HFFc6 (cell line): ENCODE measurements around the gene TRMT44. TPM values are rescaled to one million over a fixed set of nuclear protein-coding genes. Genes with fewer than 3 reads are reported as not detected.

ENCODE experiments used
- DNase-seq: peaks from one replicate; pipeline ENCODE4 v3.0.0-alpha.2; 2018
- H3K27ac Mint-ChIP-seq: 2 replicates; pipeline ENCODE4 v1.8.0; 2020; ENCODE audit warnings: mild to moderate bottlenecking, mixed read lengths
- H3K27me3 Mint-ChIP-seq: 2 replicates; pipeline ENCODE4 v1.8.0; 2021; ENCODE audit warnings: mild to moderate bottlenecking, moderate library complexity, mixed read lengths; ENCODE audit not compliant: insufficient read depth
- H3K36me3 Mint-ChIP-seq: 2 replicates; pipeline ENCODE4 v1.8.0; 2021; ENCODE audit warnings: low read depth, mixed read lengths
- H3K4me1 Mint-ChIP-seq: 2 replicates; pipeline ENCODE4 v1.8.0; 2020; ENCODE audit warnings: low read depth, mixed read lengths
- H3K4me3 Mint-ChIP-seq: 2 replicates; pipeline ENCODE4 v1.8.0; 2020; ENCODE audit warnings: mild to moderate bottlenecking, moderate library complexity, mixed read lengths
- H3K9me3 Mint-ChIP-seq: 2 replicates; pipeline ENCODE4 v1.8.0; 2020; ENCODE audit warnings: mild to moderate bottlenecking, mixed read lengths
- CTCF ChIP-seq: fragments of 200-600 bp; sonication (generic); IDR thresholded peaks from 2 replicates; pipeline ENCODE4 v1.5.0; 2021; ENCODE audit warnings: antibody characterized with exemption, mild to moderate bottlenecking
- total RNA-seq, 6 experiments: library from RNA; stranded (reverse); fragmentation: NEBNext Ultra II Directional; extraction: Animal tissue kit (Norgen Biotek cat#: 25700); gene quantifications; 2 replicates in 1 of 6; 3 replicates in 5 of 6; pipeline ENCODE4 v1.2.3, GENCODE V29; 2021

Gene TRMT44
- total RNA-seq, 6 experiments from 2014 or later, result 8.8 to 10.7 (median 10.0) TPM

GRCh38 chr4:8516061-8516573 is 75.5 kb downstream of the TRMT44 start:
- H3K27ac Mint-ChIP-seq, result no peak overlapping the region
- TF ChIP-seq CTCF, result no peak
- no peak for DNase-seq
- peaks cover 22% of the 10 kb centered on the region for H3K9me3 Mint-ChIP-seq
- peaks cover 16% of the 10 kb centered on the region for H3K27me3 Mint-ChIP-seq
- H3K4me1 Mint-ChIP-seq, result peaks cover 31% of the 10 kb centered on the region
- no peaks in the 10 kb centered on the region for H3K36me3 Mint-ChIP-seq
- H3K4me3 Mint-ChIP-seq, result no peak overlapping the region

GRCh38 chr4:8516996-8517550 is 76.5 kb downstream of the TRMT44 start:
- H3K27me3 Mint-ChIP-seq, result peaks cover 10% of the 10 kb centered on the region
- H3K27ac Mint-ChIP-seq, result no peak overlapping the region
- TF ChIP-seq CTCF, result no peak
- no peak for DNase-seq
- no peak overlapping the region for H3K4me3 Mint-ChIP-seq
- peaks cover 31% of the 10 kb centered on the region for H3K4me1 Mint-ChIP-seq
- H3K9me3 Mint-ChIP-seq, result peaks cover 25% of the 10 kb centered on the region
- no peaks in the 10 kb centered on the region for H3K36me3 Mint-ChIP-seq

- no peak for TF ChIP-seq CTCF
- Mint-ChIP-seq H3K27ac (no peak overlapping the region), H3K9me3 (peaks cover 23% of the 10 kb centered on the region), H3K4me3 (no peak overlapping the region), H3K36me3 (no peaks in the 10 kb centered on the region), H3K27me3 (peaks cover 10% of the 10 kb centered on the region), H3K4me1 (peaks cover 31% of the 10 kb centered on the region)
- DNase-seq, result no peak
These were observed 77.4 kb downstream of the TRMT44 start for GRCh38 chr4:8517946-8518345.

DNA sequence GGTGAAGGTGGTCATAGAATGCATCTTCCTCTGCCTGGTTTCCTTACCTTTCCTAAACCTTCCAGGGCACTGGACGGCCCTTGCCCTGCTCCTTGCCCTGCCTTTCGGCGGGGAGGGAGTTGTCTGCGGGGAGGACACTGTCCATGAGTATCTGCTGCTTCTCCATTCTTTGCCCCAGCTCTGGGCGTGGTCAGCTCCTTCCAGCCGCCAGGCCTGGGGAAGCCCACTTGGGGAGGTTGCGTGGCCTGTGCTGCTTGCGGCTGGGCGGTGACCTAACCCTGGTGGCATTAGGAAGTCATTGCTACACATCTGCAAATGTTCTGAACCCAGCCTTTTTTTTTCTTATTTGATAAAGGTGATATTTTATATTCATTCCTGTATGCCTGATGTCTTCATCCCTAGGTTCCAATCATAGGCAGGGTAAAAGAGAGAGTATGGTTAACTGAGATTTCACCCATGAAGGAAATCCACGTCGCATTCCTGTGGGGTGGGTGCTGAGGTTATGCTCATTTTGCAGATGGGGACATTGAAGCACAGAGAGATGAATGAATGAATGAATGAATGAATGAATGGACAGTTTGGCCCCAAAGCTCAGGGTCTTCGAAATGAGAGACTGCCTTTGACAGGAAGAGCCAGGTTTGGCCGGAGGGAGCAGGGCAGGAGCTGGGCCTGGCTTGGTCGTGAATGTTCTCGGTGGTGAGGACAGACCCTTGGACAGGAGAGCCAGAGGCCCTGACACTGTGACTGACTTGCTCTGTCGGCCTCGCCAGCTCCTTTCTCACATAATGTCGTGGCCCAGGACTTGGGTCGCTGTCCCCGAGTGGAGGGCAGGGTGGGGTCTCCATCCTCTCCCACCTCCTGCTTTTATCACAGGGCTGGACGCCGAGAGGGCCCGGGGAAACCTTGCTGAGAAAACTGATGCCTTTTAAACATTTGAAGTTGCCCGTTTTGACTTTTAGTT is 81.9 kb downstream of the TRMT44 start:
- no peak overlapping the region for H3K27ac Mint-ChIP-seq
- peaks cover 16% of the 10 kb centered on the region for H3K27me3 Mint-ChIP-seq
- H3K4me3 Mint-ChIP-seq, result no peak overlapping the region
- H3K4me1 Mint-ChIP-seq, result peaks cover 13% of the 10 kb centered on the region
- no peak for DNase-seq
- no peaks in the 10 kb centered on the region for H3K36me3 Mint-ChIP-seq
- H3K9me3 Mint-ChIP-seq, result peaks cover 17% of the 10 kb centered on the region
- no peak; the same call in 1 of the 2 replicates for TF ChIP-seq CTCF

DNA sequence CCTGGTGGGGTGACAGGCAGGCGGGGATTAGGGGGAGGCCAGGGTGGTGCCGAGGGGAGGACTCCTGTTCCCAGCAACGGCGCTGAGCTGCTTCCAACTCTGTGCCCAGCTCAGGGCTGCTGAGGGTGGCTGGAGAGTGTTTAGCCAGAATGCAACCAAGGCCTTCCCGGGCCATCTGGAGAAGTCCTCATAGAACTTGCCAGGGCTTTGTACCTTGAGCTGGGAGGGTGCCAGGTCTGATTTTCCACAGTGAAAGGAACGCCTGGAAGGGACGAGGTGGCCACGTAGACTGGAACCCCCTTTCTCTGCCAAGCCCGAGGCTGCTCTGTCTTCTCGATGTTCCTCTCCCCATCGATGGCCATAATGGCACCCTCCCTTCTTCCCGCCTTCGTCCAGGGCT is 82.6 kb downstream of the TRMT44 start:
- Mint-ChIP-seq H3K4me1 (peaks cover 13% of the 10 kb centered on the region), H3K4me3 (no peak overlapping the region; the same call in 1 of the 2 replicates), H3K27ac (no peak overlapping the region), H3K27me3 (peaks cover 21% of the 10 kb centered on the region), H3K9me3 (peaks cover 17% of the 10 kb centered on the region), H3K36me3 (no peaks in the 10 kb centered on the region)
- DNase-seq, result no peak
- no peak for TF ChIP-seq CTCF
